Ishikawa (cell line): Measurements from ENCODE around the gene SPATA6.

Source experiments
- CEBPB ChIP-seq: IDR thresholded peaks from 2 replicates; pipeline ENCODE4 v1.6.1; 2012
- CREB1 ChIP-seq: IDR thresholded peaks from 2 replicates; pipeline ENCODE4 v1.6.1; 2012; ENCODE audit warnings: low read depth
- EGR1 ChIP-seq: IDR thresholded peaks from 2 replicates; pipeline ENCODE4 v1.6.1; 2012
- EP300 ChIP-seq: IDR thresholded peaks from 2 replicates; pipeline ENCODE4 v1.6.1; 2012; ENCODE audit warnings: borderline replicate concordance
- FOXM1 ChIP-seq: IDR thresholded peaks from 2 replicates; pipeline ENCODE4 v1.6.1; 2012; ENCODE audit warnings: low read depth, borderline replicate concordance
- RAD21 ChIP-seq: IDR thresholded peaks from 2 replicates; pipeline ENCODE4 v1.6.1; 2012; ENCODE audit warnings: low read depth
- TAF1 ChIP-seq: IDR thresholded peaks from 2 replicates; pipeline ENCODE4 v1.6.1; 2012; ENCODE audit warnings: low read depth, mild to moderate bottlenecking
- ZBTB7A ChIP-seq: IDR thresholded peaks from 2 replicates; pipeline ENCODE4 v1.6.1; 2012; ENCODE audit warnings: low read depth
- TF ChIP-seq, protein P1 (sequence below): IDR thresholded peaks from 2 replicates; pipeline ENCODE4 v1.6.1; 2012
- TF ChIP-seq, protein P2 (sequence below): IDR thresholded peaks from 2 replicates; pipeline ENCODE4 v1.6.1; 2012; ENCODE audit warnings: low read depth, mild to moderate bottlenecking
- TF ChIP-seq, protein P3 (sequence below): IDR thresholded peaks from 2 replicates; pipeline ENCODE4 v1.6.1; 2012

DNA sequence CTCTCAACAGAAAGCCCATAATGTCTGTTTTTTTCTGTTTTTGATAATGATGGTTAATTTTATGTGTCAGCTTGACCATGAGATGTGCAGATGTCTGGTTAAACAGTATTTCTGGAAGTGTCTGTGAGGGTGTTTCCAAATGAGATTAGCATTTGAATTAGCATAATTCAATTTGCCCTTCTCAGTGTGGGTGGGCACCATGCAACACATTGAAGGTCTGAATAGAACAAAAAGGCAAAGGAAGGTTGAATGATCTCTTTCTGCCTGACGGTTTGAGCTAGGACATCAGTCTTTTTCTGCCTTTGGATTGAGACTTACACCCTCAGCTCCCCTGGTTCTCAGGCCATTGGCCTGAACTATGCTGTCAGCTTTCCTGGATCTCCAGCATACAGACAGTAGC, 34.9 kb upstream of the SPATA6 start:
- TF ChIP-seq EP300, result no peak
- no peak for TF ChIP-seq CEBPB
- TF ChIP-seq, protein P1, sequence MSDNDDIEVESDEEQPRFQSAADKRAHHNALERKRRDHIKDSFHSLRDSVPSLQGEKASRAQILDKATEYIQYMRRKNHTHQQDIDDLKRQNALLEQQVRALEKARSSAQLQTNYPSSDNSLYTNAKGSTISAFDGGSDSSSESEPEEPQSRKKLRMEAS, result no peak
- TF ChIP-seq, protein P2, sequence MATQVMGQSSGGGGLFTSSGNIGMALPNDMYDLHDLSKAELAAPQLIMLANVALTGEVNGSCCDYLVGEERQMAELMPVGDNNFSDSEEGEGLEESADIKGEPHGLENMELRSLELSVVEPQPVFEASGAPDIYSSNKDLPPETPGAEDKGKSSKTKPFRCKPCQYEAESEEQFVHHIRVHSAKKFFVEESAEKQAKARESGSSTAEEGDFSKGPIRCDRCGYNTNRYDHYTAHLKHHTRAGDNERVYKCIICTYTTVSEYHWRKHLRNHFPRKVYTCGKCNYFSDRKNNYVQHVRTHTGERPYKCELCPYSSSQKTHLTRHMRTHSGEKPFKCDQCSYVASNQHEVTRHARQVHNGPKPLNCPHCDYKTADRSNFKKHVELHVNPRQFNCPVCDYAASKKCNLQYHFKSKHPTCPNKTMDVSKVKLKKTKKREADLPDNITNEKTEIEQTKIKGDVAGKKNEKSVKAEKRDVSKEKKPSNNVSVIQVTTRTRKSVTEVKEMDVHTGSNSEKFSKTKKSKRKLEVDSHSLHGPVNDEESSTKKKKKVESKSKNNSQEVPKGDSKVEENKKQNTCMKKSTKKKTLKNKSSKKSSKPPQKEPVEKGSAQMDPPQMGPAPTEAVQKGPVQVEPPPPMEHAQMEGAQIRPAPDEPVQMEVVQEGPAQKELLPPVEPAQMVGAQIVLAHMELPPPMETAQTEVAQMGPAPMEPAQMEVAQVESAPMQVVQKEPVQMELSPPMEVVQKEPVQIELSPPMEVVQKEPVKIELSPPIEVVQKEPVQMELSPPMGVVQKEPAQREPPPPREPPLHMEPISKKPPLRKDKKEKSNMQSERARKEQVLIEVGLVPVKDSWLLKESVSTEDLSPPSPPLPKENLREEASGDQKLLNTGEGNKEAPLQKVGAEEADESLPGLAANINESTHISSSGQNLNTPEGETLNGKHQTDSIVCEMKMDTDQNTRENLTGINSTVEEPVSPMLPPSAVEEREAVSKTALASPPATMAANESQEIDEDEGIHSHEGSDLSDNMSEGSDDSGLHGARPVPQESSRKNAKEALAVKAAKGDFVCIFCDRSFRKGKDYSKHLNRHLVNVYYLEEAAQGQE, result no peak
- no peak for TF ChIP-seq EGR1
- TF ChIP-seq CREB1, result no peak
- no peak for TF ChIP-seq RAD21
- no peak for TF ChIP-seq FOXM1
- TF ChIP-seq, protein P3, sequence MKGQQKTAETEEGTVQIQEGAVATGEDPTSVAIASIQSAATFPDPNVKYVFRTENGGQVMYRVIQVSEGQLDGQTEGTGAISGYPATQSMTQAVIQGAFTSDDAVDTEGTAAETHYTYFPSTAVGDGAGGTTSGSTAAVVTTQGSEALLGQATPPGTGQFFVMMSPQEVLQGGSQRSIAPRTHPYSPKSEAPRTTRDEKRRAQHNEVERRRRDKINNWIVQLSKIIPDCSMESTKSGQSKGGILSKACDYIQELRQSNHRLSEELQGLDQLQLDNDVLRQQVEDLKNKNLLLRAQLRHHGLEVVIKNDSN, result no peak
- TF ChIP-seq TAF1, result no peak
- TF ChIP-seq ZBTB7A, result no peak
